PFSK-1 (cell line): ENCODE results near the gene CNTLN.

Source experiments
- POLR2AphosphoS5 ChIP-seq: IDR thresholded peaks from 2 replicates; pipeline ENCODE4 v1.6.1; 2012; ENCODE audit warnings: low read depth, mild to moderate bottlenecking, control low read depth, low read length, moderate library complexity
- TAF1 ChIP-seq: IDR thresholded peaks from 2 replicates; pipeline ENCODE4 v1.6.1; 2012; ENCODE audit warnings: low read length, control low read depth, borderline replicate concordance; ENCODE audit not compliant: insufficient read depth

- TF ChIP-seq TAF1 (no peak), POLR2AphosphoS5 (no peak)
Measured at GRCh38 chr9:17403539-17403938, 268.7 kb downstream of the CNTLN start.
